Mesendoderm (in vitro differentiated cells): ENCODE results near the gene CUL9.

Source experiments
- DNase-seq: peaks from one replicate; pipeline ENCODE4 v3.0.0; 2013
- H2AK5ac ChIP-seq: 2 replicates; pipeline ENCODE4 v1.6.1; 2013; ENCODE audit warnings: low read length, inconsistent platforms
- H2BK120ac ChIP-seq: 2 replicates; pipeline ENCODE4 v1.6.1; 2013; ENCODE audit warnings: low read depth, mild to moderate bottlenecking, low read length, moderate library complexity, mixed read lengths
- H2BK15ac ChIP-seq: replicated peaks from 2 replicates; pipeline ENCODE4 v1.6.1; 2013; ENCODE audit warnings: low read depth, mild to moderate bottlenecking, moderate library complexity
- H2BK5ac ChIP-seq: 2 replicates; pipeline ENCODE4 v1.6.1; 2013; ENCODE audit warnings: low read length, inconsistent platforms
- H3K18ac ChIP-seq: 2 replicates; pipeline ENCODE4 v1.6.1; 2013; ENCODE audit warnings: mild to moderate bottlenecking, low read length, mixed read lengths
- H3K23ac ChIP-seq: one replicate; pipeline ENCODE4 v1.6.1; 2013; ENCODE audit warnings: low read length
- H3K27ac ChIP-seq: 2 replicates; pipeline ENCODE4 v1.5.1; 2013; ENCODE audit warnings: low read depth, mild to moderate bottlenecking, inconsistent platforms, low read length, moderate library complexity
- H3K27me3 ChIP-seq: 2 replicates; pipeline ENCODE4 v1.6.1; 2013; ENCODE audit warnings: low read length, control low read depth, mild to moderate bottlenecking, inconsistent platforms; ENCODE audit not compliant: insufficient read depth, poor library complexity
- H3K36me3 ChIP-seq: 2 replicates; pipeline ENCODE4 v1.6.1; 2013; ENCODE audit warnings: low read length, inconsistent platforms; ENCODE audit not compliant: control insufficient read depth, insufficient read depth
- H3K4ac ChIP-seq: one replicate; pipeline ENCODE4 v1.6.1; 2013; ENCODE audit warnings: low read depth, mild to moderate bottlenecking, low read length, moderate library complexity
- H3K4me1 ChIP-seq: 2 replicates; pipeline ENCODE4 v1.6.1; 2013; ENCODE audit warnings: low read depth, low read length, inconsistent platforms; ENCODE audit not compliant: control insufficient read depth
- H3K4me2 ChIP-seq: 2 replicates; pipeline ENCODE4 v1.6.1; 2013; ENCODE audit warnings: low read length
- H3K4me3 ChIP-seq: 2 replicates; pipeline ENCODE4 v1.5.1; 2013; ENCODE audit warnings: mild to moderate bottlenecking, low read length
- H3K56ac ChIP-seq: one replicate; pipeline ENCODE4 v1.6.1; 2013; ENCODE audit warnings: low read length
- H3K79me1 ChIP-seq: 2 replicates; pipeline ENCODE4 v1.6.1; 2013; ENCODE audit warnings: low read length, inconsistent platforms
- H3K79me2 ChIP-seq: 2 replicates; pipeline ENCODE4 v1.6.1; 2013; ENCODE audit warnings: mild to moderate bottlenecking, low read length; ENCODE audit not compliant: control insufficient read depth, insufficient read depth
- H3K9ac ChIP-seq: 2 replicates; pipeline ENCODE4 v1.6.1; 2013; ENCODE audit warnings: low read length, inconsistent platforms
- H4K5ac ChIP-seq: one replicate; pipeline ENCODE4 v1.6.1; 2013; ENCODE audit warnings: low read length
- H4K8ac ChIP-seq: one replicate; pipeline ENCODE4 v1.6.1; 2013; ENCODE audit warnings: low read depth, mild to moderate bottlenecking, control low read depth, low read length, moderate library complexity
- WGBS: extraction: QIAGEN DNeasy Blood & Tissue Kit; methylation state at CpG from one replicate; pipeline ENCODE4 v1.1.7; 2013; ENCODE audit warnings: low lambda C conversion rate, missing lambda C conversion rate; ENCODE audit not compliant: insufficient coverage; ENCODE audit errors: extremely low coverage; 5-methylcytosine and 5-hydroxymethylcytosine counted together

CUL9 gene

DNA sequence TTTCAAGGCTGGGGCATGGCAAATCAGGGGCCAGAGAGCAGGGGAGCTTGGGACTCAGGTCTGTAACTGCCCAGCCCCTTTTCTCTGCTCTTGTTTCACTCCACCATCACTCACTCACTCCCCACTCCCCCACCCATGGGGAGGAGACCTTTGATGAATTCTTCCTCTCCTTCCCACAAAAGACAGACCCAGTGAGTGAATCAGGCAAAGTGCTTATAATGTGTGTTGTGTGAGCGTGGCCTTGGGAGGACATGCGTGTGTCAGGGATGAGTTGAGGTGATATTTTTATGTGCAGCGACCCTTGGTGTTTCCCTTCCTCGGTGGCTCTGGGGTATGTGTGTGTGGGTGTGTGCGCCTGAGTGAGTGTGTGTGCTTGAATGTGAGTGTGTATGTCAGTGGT, 1.0 kb upstream of the CUL9 start:
- Histone ChIP-seq H3K4ac (no peak overlapping the region), H4K5ac (no peak overlapping the region), H2BK120ac (no peak overlapping the region), H4K8ac (no peak overlapping the region), H3K27ac (no peak overlapping the region), H3K9ac (no peak overlapping the region), H3K4me2 (peak overlapping the region; percentile 19), H3K56ac (peak overlapping the region; percentile 30), H3K27me3 (no peaks in the 10 kb centered on the region), H3K79me2 (no peaks in the 10 kb centered on the region), H2AK5ac (no peak overlapping the region), H3K4me1 (peaks cover 2% of the 10 kb centered on the region), H3K36me3 (peaks cover 9% of the 10 kb centered on the region), H2BK5ac (no peak overlapping the region), H3K18ac (no peak overlapping the region), H3K79me1 (peaks cover 7% of the 10 kb centered on the region), H3K23ac (no peak overlapping the region), H3K4me3 (no peak overlapping the region), H2BK15ac (no peak overlapping the region)
- DNase-seq, result peak; percentile 52
- no CpG with 5 or more reads among the region's 5 CpGs for WGBS

DNA sequence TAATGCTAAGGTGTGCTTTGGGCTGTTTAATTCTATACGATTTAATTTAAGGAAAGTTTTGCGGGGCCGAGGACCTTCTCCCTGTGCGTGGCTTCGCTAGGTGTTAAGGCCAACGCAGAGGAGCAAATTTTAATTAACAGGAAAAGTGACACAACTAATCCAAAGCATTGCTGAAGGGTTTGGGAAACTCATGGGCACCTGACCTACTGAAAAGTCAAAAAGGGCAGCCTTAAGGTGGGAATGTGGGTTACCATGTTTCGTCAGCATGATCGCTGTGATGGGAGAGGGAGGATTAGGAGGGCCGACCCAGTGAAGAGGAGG, 415 bp upstream of the CUL9 start:
- Histone ChIP-seq H2BK5ac (no peak overlapping the region), H2BK15ac (no peak overlapping the region), H3K36me3 (peaks cover 8% of the 10 kb centered on the region), H2BK120ac (no peak overlapping the region), H3K9ac (peak overlapping the region; percentile 85), H3K56ac (peak overlapping the region; percentile 76), H4K8ac (no peak overlapping the region), H3K4me2 (peak overlapping the region; percentile 79), H3K23ac (no peak overlapping the region), H3K4me3 (peak overlapping the region; percentile 65), H3K18ac (no peak overlapping the region), H2AK5ac (no peak overlapping the region), H3K4ac (no peak overlapping the region), H3K27ac (no peak overlapping the region), H3K27me3 (no peaks in the 10 kb centered on the region), H4K5ac (no peak overlapping the region), H3K4me1 (peaks cover 2% of the 10 kb centered on the region), H3K79me2 (no peaks in the 10 kb centered on the region), H3K79me1 (peaks cover 1% of the 10 kb centered on the region)
- no CpG with 5 or more reads among the region's 9 CpGs for WGBS
- no peak for DNase-seq

DNA sequence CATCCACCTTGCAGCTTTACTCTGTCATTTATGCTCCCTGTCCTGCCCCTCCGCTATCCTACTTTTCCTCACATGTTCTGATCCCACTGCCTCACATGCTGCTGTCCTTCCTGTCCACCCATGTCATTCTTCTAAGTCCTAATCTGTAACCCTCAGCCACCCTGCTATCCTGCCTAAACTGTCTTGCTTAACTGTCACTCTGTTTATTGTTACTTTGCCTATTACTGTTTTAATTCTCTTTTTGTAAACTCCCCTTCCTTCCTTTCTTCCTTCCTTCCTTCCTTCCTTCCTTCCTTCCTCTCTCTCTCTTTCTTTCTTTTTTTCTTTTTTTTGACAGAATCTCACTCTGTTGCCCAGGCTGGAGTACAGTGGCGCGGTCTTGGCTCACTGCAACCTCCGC, 1.4 kb downstream of the CUL9 start:
- no peak overlapping the region for H2AK5ac ChIP-seq
- H3K9ac ChIP-seq, result no peak overlapping the region
- H2BK5ac ChIP-seq, result no peak overlapping the region
- no peak overlapping the region for H2BK15ac ChIP-seq
- WGBS, result no CpG with 5 or more reads among the region's 4 CpGs
- no peaks in the 10 kb centered on the region for H3K27me3 ChIP-seq
- peaks cover 2% of the 10 kb centered on the region for H3K4me1 ChIP-seq
- H3K27ac ChIP-seq, result no peak overlapping the region
- H3K79me2 ChIP-seq, result no peaks in the 10 kb centered on the region
- no peak overlapping the region for H4K8ac ChIP-seq
- no peak overlapping the region for H2BK120ac ChIP-seq
- H3K18ac ChIP-seq, result no peak overlapping the region
- no peak overlapping the region for H3K23ac ChIP-seq
- no peak overlapping the region for H3K4ac ChIP-seq
- no peak overlapping the region for H3K56ac ChIP-seq
- no peak overlapping the region for H3K4me3 ChIP-seq
- no peak overlapping the region for H4K5ac ChIP-seq
- H3K79me1 ChIP-seq, result no peaks in the 10 kb centered on the region
- no peak overlapping the region for H3K4me2 ChIP-seq
- no peak for DNase-seq
- H3K36me3 ChIP-seq, result peaks cover 3% of the 10 kb centered on the region

DNA sequence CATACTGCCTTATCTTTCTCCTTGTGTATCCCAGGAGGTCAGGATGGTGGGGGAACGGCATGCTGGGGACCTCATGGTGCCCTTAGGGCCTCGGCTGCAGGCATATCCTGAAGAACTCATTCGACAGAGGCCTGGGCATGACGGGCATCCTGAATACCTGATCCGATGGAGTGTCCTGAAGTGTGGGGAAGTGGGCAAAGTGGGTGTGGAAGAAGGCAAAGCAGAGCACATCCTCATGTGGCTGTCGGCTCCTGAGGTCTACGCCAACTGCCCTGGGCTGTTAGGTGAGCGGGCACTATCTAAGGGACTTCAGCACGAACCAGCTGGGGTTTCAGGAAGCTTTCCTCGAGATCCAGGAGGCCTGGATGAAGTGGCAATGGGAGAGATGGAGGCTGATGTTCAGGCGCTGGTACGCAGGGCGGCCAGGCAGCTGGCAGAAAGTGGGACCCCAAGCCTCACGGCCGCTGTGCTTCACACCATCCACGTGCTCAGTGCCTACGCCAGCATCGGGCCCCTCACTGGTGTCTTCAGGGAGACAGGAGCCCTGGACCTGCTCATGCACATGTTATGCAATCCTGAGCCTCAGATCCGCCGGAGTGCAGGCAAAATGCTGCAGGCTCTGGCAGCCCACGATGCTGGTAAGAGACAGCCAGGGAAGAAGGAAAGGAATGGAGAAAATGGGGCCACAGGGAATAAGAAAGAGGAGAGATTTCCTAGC, 2.4 kb downstream of the CUL9 start:
- Histone ChIP-seq H3K23ac (no peak overlapping the region), H3K36me3 (no peaks in the 10 kb centered on the region), H4K5ac (no peak overlapping the region), H3K79me1 (no peaks in the 10 kb centered on the region), H3K56ac (no peak overlapping the region), H3K79me2 (no peaks in the 10 kb centered on the region), H3K4me1 (peaks cover 2% of the 10 kb centered on the region), H2BK15ac (no peak overlapping the region), H3K9ac (no peak overlapping the region), H2BK5ac (no peak overlapping the region), H3K27ac (no peak overlapping the region), H3K18ac (no peak overlapping the region), H3K4me3 (no peak overlapping the region), H4K8ac (no peak overlapping the region), H3K4me2 (no peak overlapping the region), H2BK120ac (no peak overlapping the region), H2AK5ac (no peak overlapping the region), H3K4ac (no peak overlapping the region), H3K27me3 (no peaks in the 10 kb centered on the region)
- WGBS, result no CpG with 5 or more reads among the region's 21 CpGs
- no peak for DNase-seq

DNA sequence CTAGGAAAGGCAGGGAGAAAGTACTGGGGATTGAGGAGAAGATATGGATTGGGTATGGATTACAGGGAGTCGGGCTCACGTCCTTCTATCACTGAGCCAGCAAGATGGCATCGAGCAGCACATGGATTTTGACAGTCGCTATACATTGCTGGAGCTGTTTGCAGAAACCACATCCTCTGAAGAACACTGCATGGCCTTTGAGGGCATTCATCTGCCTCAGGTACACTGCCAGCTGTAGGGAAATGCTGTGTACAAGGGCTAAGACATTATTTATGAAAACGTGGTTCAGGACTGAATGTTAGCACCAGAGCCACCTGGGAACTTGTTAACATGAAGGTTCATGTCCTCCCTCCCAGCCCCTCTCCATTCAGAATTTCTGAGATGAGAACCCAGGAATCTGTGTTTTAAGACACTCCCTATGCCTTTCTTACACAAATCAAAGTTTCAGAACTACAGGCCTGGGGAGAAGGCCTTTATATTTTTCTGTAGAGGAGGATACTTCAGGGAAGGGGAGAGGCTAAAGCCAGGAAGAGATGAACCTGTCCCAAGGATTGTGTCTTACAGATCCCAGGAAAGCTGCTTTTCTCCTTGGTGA, 3.5 kb downstream of the CUL9 start:
- H3K4me1 ChIP-seq, result peaks cover 2% of the 10 kb centered on the region
- DNase-seq, result no peak
- no peak overlapping the region for H3K9ac ChIP-seq
- no peaks in the 10 kb centered on the region for H3K27me3 ChIP-seq
- H4K5ac ChIP-seq, result no peak overlapping the region
- H3K4me2 ChIP-seq, result no peak overlapping the region
- H2AK5ac ChIP-seq, result no peak overlapping the region
- no peak overlapping the region for H3K27ac ChIP-seq
- no peak overlapping the region for H2BK5ac ChIP-seq
- H3K23ac ChIP-seq, result no peak overlapping the region
- no peak overlapping the region for H3K4ac ChIP-seq
- no peak overlapping the region for H3K18ac ChIP-seq
- H4K8ac ChIP-seq, result no peak overlapping the region
- H3K79me1 ChIP-seq, result no peaks in the 10 kb centered on the region
- no peak overlapping the region for H3K4me3 ChIP-seq
- no peak overlapping the region for H3K56ac ChIP-seq
- no peak overlapping the region for H2BK120ac ChIP-seq
- no peaks in the 10 kb centered on the region for H3K36me3 ChIP-seq
- no CpG with 5 or more reads among the region's 5 CpGs for WGBS
- H2BK15ac ChIP-seq, result no peak overlapping the region
- no peaks in the 10 kb centered on the region for H3K79me2 ChIP-seq

DNA sequence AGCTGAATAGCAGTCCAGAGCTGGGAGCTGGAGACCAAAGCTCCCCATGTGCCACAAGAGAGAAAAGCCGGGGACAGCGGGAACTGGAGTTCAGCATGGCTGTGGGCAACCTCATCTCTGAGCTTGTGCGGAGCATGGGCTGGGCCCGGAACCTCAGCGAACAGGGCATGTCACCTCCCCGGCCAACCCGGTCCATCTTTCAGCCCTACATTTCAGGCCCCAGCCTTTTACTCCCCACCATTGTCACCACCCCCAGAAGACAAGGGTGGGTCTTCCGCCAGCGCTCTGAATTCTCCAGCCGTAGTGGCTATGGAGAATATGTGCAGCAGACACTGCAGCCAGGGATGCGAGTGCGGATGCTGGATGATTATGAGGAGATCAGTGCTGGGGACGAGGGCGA, 4.0 kb downstream of the CUL9 start:
- Histone ChIP-seq H3K36me3 (no peaks in the 10 kb centered on the region), H2BK120ac (no peak overlapping the region), H3K56ac (no peak overlapping the region), H3K23ac (no peak overlapping the region), H3K4me3 (no peak overlapping the region), H3K18ac (no peak overlapping the region), H2BK5ac (no peak overlapping the region), H3K79me2 (no peaks in the 10 kb centered on the region), H3K9ac (no peak overlapping the region), H4K5ac (no peak overlapping the region), H4K8ac (no peak overlapping the region), H3K4me2 (no peak overlapping the region), H2AK5ac (no peak overlapping the region), H3K4me1 (peaks cover 2% of the 10 kb centered on the region), H3K27me3 (no peaks in the 10 kb centered on the region), H3K27ac (no peak overlapping the region), H2BK15ac (no peak overlapping the region), H3K79me1 (no peaks in the 10 kb centered on the region), H3K4ac (no peak overlapping the region)
- WGBS, result no CpG with 5 or more reads among the region's 14 CpGs
- DNase-seq, result no peak
